GM12874 (cell line): ENCODE measurements around the gene PARD3.

Source experiments
- CTCF ChIP-seq: IDR thresholded peaks from 2 replicates; pipeline ENCODE4 v1.5.1; 2011; ENCODE audit warnings: low read depth, mild to moderate bottlenecking, control low read depth, low read length, moderate library complexity; ENCODE audit not compliant: insufficient read depth

The PARD3 gene

GRCh38 chr10:34813626-34814222, 1.4 kb downstream of the PARD3 start:
- no peak for TF ChIP-seq CTCF

GRCh38 chr10:34812771-34813170, 2.3 kb downstream of the PARD3 start:
- TF ChIP-seq CTCF = no peak

- TF ChIP-seq CTCF = no peak
These were observed 3.1 kb downstream of the PARD3 start for GRCh38 chr10:34811968-34812514.

- no peak for TF ChIP-seq CTCF
These were observed 3.7 kb downstream of the PARD3 start for GRCh38 chr10:34811126-34811967.

GRCh38 chr10:34809796-34810195, 5.3 kb downstream of the PARD3 start:
- TF ChIP-seq CTCF = no peak

GRCh38 chr10:34808801-34809745, 6.0 kb downstream of the PARD3 start:
- no peak for TF ChIP-seq CTCF

GRCh38 chr10:34808336-34808735, 6.8 kb downstream of the PARD3 start:
- TF ChIP-seq CTCF = no peak
